ENCODE data around the gene CCDC186. TPM values are rescaled to one million over a fixed set of nuclear protein-coding genes. Genes with fewer than 3 reads are reported as not detected.

CCDC186 gene
- total RNA-seq, 1 donor from 2014 or later, result 20.4 TPM

- Mint-ChIP-seq H3K27ac (ENCODE audit: unreplicated experiment) (no peak overlapping the region), H3K4me1 (ENCODE audit: low read depth) (peaks cover 4% of the 10 kb centered on the region), H3K4me3 (ENCODE audit: unreplicated experiment) (no peak overlapping the region), H3K9me3 (ENCODE audit: low read depth) (peaks cover 3% of the 10 kb centered on the region), H3K36me3 (ENCODE audit: low read depth) (no peaks in the 10 kb centered on the region), H3K27me3 (ENCODE audit: low read depth) (no peaks in the 10 kb centered on the region)
- TF ChIP-seq, protein P1, sequence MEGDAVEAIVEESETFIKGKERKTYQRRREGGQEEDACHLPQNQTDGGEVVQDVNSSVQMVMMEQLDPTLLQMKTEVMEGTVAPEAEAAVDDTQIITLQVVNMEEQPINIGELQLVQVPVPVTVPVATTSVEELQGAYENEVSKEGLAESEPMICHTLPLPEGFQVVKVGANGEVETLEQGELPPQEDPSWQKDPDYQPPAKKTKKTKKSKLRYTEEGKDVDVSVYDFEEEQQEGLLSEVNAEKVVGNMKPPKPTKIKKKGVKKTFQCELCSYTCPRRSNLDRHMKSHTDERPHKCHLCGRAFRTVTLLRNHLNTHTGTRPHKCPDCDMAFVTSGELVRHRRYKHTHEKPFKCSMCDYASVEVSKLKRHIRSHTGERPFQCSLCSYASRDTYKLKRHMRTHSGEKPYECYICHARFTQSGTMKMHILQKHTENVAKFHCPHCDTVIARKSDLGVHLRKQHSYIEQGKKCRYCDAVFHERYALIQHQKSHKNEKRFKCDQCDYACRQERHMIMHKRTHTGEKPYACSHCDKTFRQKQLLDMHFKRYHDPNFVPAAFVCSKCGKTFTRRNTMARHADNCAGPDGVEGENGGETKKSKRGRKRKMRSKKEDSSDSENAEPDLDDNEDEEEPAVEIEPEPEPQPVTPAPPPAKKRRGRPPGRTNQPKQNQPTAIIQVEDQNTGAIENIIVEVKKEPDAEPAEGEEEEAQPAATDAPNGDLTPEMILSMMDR (IDR thresholded peaks at IDR 0.05), result no peak
- DNase-seq (ENCODE audit: low spot score), result no peak
Observed at GRCh38 chr10:114095559-114096337, 78.3 kb downstream of the CCDC186 start.

DNA sequence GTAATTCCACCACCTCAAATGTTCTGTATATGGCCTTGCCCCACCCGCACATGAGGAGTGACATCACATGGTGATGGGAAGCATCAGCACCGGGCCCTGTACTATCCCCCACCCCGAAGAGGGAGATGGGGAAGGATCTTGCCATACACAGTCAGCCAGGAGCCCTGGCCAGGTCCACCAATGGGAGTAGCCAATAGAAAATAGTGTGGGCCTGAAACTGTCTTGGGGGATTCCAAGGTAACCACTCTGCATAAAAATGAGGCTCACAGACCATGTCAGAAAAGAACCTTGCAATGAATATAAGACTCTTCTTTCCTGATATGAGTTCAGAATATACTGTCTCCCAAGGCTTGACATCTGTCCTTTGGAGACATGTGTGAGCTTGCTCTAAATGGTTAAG lies 79.2 kb downstream of the CCDC186 start:
- no peak for DNase-seq (ENCODE audit: low spot score)
- no peaks in the 10 kb centered on the region for H3K27me3 Mint-ChIP-seq (ENCODE audit: low read depth)
- H3K4me1 Mint-ChIP-seq (ENCODE audit: low read depth), result no peaks in the 10 kb centered on the region
- no peak overlapping the region for H3K4me3 Mint-ChIP-seq (ENCODE audit: unreplicated experiment)
- H3K9me3 Mint-ChIP-seq (ENCODE audit: low read depth), result peaks cover 3% of the 10 kb centered on the region
- H3K27ac Mint-ChIP-seq (ENCODE audit: unreplicated experiment), result no peak overlapping the region
- H3K36me3 Mint-ChIP-seq (ENCODE audit: low read depth), result no peaks in the 10 kb centered on the region
- TF ChIP-seq, protein P1 (IDR thresholded peaks at IDR 0.05), result no peak

- TF ChIP-seq, protein P1 (IDR thresholded peaks at IDR 0.05), result no peak
- Mint-ChIP-seq H3K27ac (ENCODE audit: unreplicated experiment) (no peak overlapping the region), H3K9me3 (ENCODE audit: low read depth) (no peaks in the 10 kb centered on the region), H3K4me1 (ENCODE audit: low read depth) (no peaks in the 10 kb centered on the region), H3K4me3 (ENCODE audit: unreplicated experiment) (no peak overlapping the region), H3K36me3 (ENCODE audit: low read depth) (no peaks in the 10 kb centered on the region), H3K27me3 (ENCODE audit: low read depth) (no peaks in the 10 kb centered on the region)
- no peak for DNase-seq (ENCODE audit: low spot score)
Observed at GRCh38 chr10:114087655-114088054, 86.3 kb downstream of the CCDC186 start.

DNA sequence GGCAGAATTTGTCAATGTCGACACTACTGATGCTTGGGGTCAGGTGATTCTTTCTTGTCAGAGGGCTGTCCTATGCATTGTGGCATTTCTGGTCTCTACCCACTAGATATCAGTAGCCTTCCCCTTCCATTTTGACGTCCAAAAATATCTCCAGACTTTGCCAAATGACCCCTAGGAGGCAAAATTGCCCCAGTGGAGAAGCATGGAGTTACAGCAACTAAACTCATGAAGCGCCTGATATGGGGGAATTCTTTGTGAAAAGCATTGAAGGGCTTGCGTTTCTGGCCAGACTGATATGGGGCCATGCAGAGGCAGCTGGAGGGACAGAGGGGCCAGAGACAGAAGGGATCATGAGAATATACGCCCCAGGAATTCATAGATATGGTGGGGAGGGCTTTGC lies 86.7 kb downstream of the CCDC186 start:
- H3K4me3 Mint-ChIP-seq (ENCODE audit: unreplicated experiment), result no peak overlapping the region
- no peaks in the 10 kb centered on the region for H3K4me1 Mint-ChIP-seq (ENCODE audit: low read depth)
- H3K36me3 Mint-ChIP-seq (ENCODE audit: low read depth), result no peaks in the 10 kb centered on the region
- H3K9me3 Mint-ChIP-seq (ENCODE audit: low read depth), result no peaks in the 10 kb centered on the region
- TF ChIP-seq, protein P1 (IDR thresholded peaks at IDR 0.05), result peak; percentile 16
- H3K27me3 Mint-ChIP-seq (ENCODE audit: low read depth), result no peaks in the 10 kb centered on the region
- no peak for DNase-seq (ENCODE audit: low spot score)
- H3K27ac Mint-ChIP-seq (ENCODE audit: unreplicated experiment), result no peak overlapping the region

DNA sequence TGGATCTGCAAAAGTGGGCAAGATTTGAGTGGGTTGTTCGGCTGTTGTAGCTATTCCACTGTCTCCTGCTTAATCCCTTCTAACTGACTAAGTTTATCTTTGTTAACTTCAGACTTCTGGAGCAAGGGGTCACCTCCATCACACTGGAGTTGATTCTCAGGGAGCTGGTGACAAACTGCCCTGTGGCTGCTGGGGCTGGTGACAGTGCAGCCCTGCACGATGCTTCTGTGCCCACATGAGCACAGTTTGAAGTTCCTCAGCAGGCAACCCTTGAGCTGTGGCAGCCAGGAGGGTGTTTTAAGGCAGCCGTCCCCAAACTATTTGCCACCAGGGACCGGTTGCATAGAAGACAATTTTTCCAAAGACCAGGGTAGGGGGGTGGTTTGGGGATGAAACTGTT lies 89.8 kb downstream of the CCDC186 start:
- TF ChIP-seq, protein P1 (IDR thresholded peaks at IDR 0.05), result no peak
- no peak for DNase-seq (ENCODE audit: low spot score)
- Mint-ChIP-seq H3K4me3 (ENCODE audit: unreplicated experiment) (no peak overlapping the region), H3K4me1 (ENCODE audit: low read depth) (no peaks in the 10 kb centered on the region), H3K36me3 (ENCODE audit: low read depth) (no peaks in the 10 kb centered on the region), H3K27me3 (ENCODE audit: low read depth) (no peaks in the 10 kb centered on the region), H3K9me3 (ENCODE audit: low read depth) (no peaks in the 10 kb centered on the region), H3K27ac (ENCODE audit: unreplicated experiment) (no peak overlapping the region)
